Heart left ventricle (tissue), 16 donors: ENCODE results near the gene BORCS8. TPM values are rescaled to one million over a fixed set of nuclear protein-coding genes. Genes with fewer than 3 reads are reported as not detected.

Experiments used
- ATAC-seq, 4 donors: fragments of 200-7000 bp; cut with Tn5 transposase; one replicate each; pipeline ENCODE4 v1.9.1; 2020 to 2022; ENCODE audit warnings: moderate library complexity in 4 of 4, mild to moderate bottlenecking in 3 of 4, moderate number of reproducible peaks in 1 of 4
- DNase-seq, 5 donors: peaks; one replicate each; pipeline ENCODE4 v3.0.0-alpha.2; 2020
- H3K27ac ChIP-seq, 12 donors: fragments of 200-600 bp; sonication (generic) in 4 of 12; one replicate each; pipeline versions ENCODE4 v1.5.0 to v1.8.0; 2016 to 2022; ENCODE audit warnings: mild to moderate bottlenecking in 2 of 12
- H3K27me3 ChIP-seq, 9 donors: fragments of 200-600 bp; sonication (generic) in 2 of 9; one replicate each; pipeline versions ENCODE4 v1.5.1 to v1.8.0; 2016 to 2022; ENCODE audit warnings: mild to moderate bottlenecking in 3 of 9
- H3K36me3 ChIP-seq, 9 donors: fragments of 200-600 bp; sonication (generic) in 2 of 9; one replicate each; pipeline versions ENCODE4 v1.5.0 to v1.8.0; 2018 to 2022; ENCODE audit warnings: mild to moderate bottlenecking in 2 of 9
- H3K4me1 ChIP-seq, 12 donors: fragments of 200-600 bp; sonication (generic) in 4 of 12; one replicate each; pipeline versions ENCODE4 v1.5.0 to v1.8.0; 2016 to 2022; ENCODE audit warnings: mild to moderate bottlenecking in 3 of 12
- H3K4me3 ChIP-seq, 12 donors: fragments of 200-600 bp; sonication (generic) in 4 of 12; one replicate each; pipeline versions ENCODE4 v1.5.0 to v1.8.0; 2017 to 2022; ENCODE audit warnings: mild to moderate bottlenecking in 9 of 12, moderate library complexity in 4 of 12
- H3K9me3 ChIP-seq, 12 donors: fragments of 200-600 bp; sonication (generic) in 4 of 12; one replicate each; pipeline versions ENCODE4 v1.5.0 to v1.8.0; 2016 to 2022; ENCODE audit warnings: mild to moderate bottlenecking in 1 of 12
- POLR2A ChIP-seq, 2 donors: fragments of 450-650 bp; IDR thresholded peaks; one replicate each; pipeline ENCODE4 v1.6.1; 2017; ENCODE audit warnings: antibody characterized with exemption in 2 of 2, mild to moderate bottlenecking in 2 of 2, moderate library complexity in 2 of 2
- WGBS, 4 donors: extraction: QIAGEN DNeasy Blood & Tissue Kit in 2 of 4; methylation state at CpG; one replicate each; pipeline versions ENCODE4 v1.1.5 to v1.1.7; 2013 to 2018; 5-methylcytosine and 5-hydroxymethylcytosine counted together
- intact Hi-C, 10 donors: fragments of 100-400 bp; cut with DNase I; formaldehyde crosslinking; loops; one replicate each; pipeline versions ENCODE4 v1.11.1 to v1.14.2; 2022
- polyA plus RNA-seq, 2 donors: library from polyadenylated mRNA; stranded (reverse); fragments of 200-250 nt; gene quantifications; one replicate each; pipeline ENCODE4 v1.2.3, GENCODE V29; 2013
- total RNA-seq, 9 donors: library from RNA; depleted of rRNA in 2 of 9; stranded (reverse); fragments of >200 nt in 2 of 9; fragmentation: NEBNext Ultra II Directional in 3 of 9; extraction: Animal tissue kit (Norgen Biotek cat#: 25700) in 3 of 9; gene quantifications; one replicate each; pipeline versions ENCODE4 v1.1.0 to v1.2.4, GENCODE V29; 2016 to 2023
- TF ChIP-seq, protein P1 (sequence below), 12 donors: fragments of 200-600 bp; sonication (generic) in 4 of 12; IDR thresholded peaks; one replicate each; pipeline versions ENCODE4 v1.5.0 to v1.8.0; 2018 to 2022; ENCODE audit warnings: antibody characterized with exemption in 12 of 12, mild to moderate bottlenecking in 5 of 12
- donor health status: ischemic (EF 13 %, LVEDD 7.1; RV severe dilation, severe dysfunction).
- donor health status: healthy with polysubstance abuse.
- donor health status: DM: no; HTN: yes; CAD: no.
- donor health status: DM: no; HTN: no; CAD: no.
- donor health status: ischemic (EF 25% LVEDD 6.9; RV normal size, moderate dysfunction).
- donor health status: ischemic (EF 25% LVEDD 5.7; RV mildly dilated, moderate dysfunction).
- donor health status: healthy.
- donor health status: DM: yes; HTN: yes; CAD: no.
- donor health status: ischemic (EF 35%, LVEDD 5.7; RV mildly dilated, moderate dysfunction).
- donor health status: nonischemic (EF 11% LVEDD 7.7; RV severe dilation, severe dysfunction).
- donor health status: DM: yes; HTN: yes; CAD: no.
- donor health status: PGD.
- donor health status: ischemic (EF 29% LVEDD 5.4; RV normal size, mild dysfunction).
- donor health status: nonischemic (EF 23%, LVEDD 6.1; RV moderate dilation, normal function).

Gene BORCS8
- total and polyA plus RNA-seq, 11 donors, result 14.4 to 28.9 (median 22.7) TPM

DNA sequence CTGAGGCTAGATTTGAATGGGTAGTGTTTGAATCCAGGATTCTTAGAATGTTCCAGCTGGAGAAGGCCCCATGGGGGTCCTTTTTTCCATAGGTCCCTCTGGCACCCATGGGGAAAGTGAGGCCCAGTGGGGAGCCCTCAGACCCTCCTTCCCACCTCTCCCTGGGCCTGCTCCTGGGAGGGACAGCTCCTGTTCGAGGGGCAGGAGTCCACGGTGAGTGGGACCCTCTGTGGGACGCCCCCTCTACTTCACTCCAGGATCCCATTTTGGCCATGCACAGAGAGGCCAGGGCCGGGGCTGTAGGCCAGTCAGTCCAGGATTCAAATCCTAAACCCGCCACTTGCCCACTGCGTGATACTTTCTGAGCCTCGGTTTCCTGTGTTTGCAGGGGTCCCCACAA, 29.5 kb downstream of the BORCS8 start:
- no peak overlapping the region for H3K27ac ChIP-seq
- ATAC-seq (no peak), DNase-seq (no peak)
- intact Hi-C loops, result no loop called here
- no peak overlapping the region for H3K4me3 ChIP-seq
- no peaks in the 10 kb centered on the region for H3K9me3 ChIP-seq
- H3K27me3 ChIP-seq, result no peaks in the 10 kb centered on the region
- WGBS, 4 donors, result 87 to 95% (median 93%) methylated on average over 7 of the region's 7 CpGs
- TF ChIP-seq POLR2A (IDR thresholded peaks at IDR 0.05), result no peak
- TF ChIP-seq, protein P1, sequence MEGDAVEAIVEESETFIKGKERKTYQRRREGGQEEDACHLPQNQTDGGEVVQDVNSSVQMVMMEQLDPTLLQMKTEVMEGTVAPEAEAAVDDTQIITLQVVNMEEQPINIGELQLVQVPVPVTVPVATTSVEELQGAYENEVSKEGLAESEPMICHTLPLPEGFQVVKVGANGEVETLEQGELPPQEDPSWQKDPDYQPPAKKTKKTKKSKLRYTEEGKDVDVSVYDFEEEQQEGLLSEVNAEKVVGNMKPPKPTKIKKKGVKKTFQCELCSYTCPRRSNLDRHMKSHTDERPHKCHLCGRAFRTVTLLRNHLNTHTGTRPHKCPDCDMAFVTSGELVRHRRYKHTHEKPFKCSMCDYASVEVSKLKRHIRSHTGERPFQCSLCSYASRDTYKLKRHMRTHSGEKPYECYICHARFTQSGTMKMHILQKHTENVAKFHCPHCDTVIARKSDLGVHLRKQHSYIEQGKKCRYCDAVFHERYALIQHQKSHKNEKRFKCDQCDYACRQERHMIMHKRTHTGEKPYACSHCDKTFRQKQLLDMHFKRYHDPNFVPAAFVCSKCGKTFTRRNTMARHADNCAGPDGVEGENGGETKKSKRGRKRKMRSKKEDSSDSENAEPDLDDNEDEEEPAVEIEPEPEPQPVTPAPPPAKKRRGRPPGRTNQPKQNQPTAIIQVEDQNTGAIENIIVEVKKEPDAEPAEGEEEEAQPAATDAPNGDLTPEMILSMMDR (IDR thresholded peaks at IDR 0.05), result no peak
- no peaks in the 10 kb centered on the region for H3K4me1 ChIP-seq
- no peaks in the 10 kb centered on the region for H3K36me3 ChIP-seq

DNA sequence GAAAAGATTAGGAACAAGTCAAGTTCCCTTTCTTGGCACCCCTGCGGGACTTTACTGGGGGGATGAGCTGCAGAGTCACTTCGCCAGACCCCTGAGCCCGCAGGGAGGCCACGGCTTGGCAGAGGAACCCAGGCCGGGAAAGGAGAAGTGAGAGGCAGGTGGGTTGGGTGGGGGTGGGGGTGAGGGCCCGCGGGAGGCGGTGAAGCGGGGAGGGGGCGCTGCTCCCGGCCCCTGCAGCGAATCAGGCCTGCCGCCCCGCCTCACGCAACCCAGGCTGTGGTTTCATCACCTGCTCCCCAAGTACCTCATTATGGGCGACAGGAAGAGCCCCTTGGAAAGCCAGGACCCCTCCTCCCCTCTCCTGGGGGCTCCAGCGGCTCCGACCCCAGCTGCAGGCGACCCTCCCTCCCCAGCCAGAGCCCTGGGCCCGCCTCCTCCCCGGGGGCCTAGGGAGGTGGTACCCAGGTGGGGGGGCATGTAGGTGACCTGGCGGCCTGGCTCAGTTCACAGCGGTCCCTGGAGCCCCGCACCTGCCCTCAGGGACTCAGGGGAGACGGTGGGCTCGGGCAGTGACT, 31.4 kb downstream of the BORCS8 start:
- DNase-seq, result no peak
- intact Hi-C loops, result no loop called here
- Histone ChIP-seq H3K4me3 (no peak overlapping the region), H3K27ac (no peak overlapping the region), H3K9me3 (no peaks in the 10 kb centered on the region), H3K27me3 (no peaks in the 10 kb centered on the region), H3K36me3 (peaks cover 0 to 10% (median 0%) of the 10 kb centered on the region in 9 donors), H3K4me1 (no peaks in the 10 kb centered on the region)
- 48 to 60% (median 55%) methylated on average over 15 to 26 of the region's 26 CpGs for WGBS, 4 donors
- no peak for ATAC-seq
- TF ChIP-seq, protein P1 (IDR thresholded peaks at IDR 0.05), result no peak
- no peak for TF ChIP-seq POLR2A (IDR thresholded peaks at IDR 0.05)

DNA sequence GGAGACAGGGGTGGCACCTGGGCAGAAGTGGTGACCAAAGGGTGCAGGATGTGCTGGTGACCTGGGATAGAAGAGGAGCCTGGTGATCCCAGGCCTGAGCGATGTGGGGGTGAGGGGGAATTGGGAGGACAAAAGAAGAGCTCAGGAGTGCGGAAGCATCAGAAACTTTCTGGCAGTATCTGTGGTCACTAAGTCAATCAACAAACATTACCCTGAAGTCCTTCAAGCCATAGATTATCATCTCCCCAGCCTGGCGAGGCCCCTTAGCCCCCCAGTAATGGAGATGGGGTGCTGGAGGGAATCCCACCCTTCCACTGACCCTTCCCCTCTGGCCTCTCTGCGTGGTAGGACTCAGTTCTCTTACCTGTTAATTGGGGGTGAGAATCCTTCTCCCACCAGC, 32.4 kb downstream of the BORCS8 start:
- no peak overlapping the region for H3K27ac ChIP-seq
- no peak overlapping the region for H3K4me3 ChIP-seq
- no peaks in the 10 kb centered on the region for H3K9me3 ChIP-seq
- ATAC-seq (no peak), DNase-seq (no peak)
- no peaks in the 10 kb centered on the region for H3K4me1 ChIP-seq
- no peaks in the 10 kb centered on the region for H3K27me3 ChIP-seq
- 88 to 94% (median 90%) methylated on average over 4 of the region's 4 CpGs for WGBS, 4 donors
- TF ChIP-seq, protein P1 (IDR thresholded peaks at IDR 0.05), result no peak
- no peak for TF ChIP-seq POLR2A (IDR thresholded peaks at IDR 0.05)
- H3K36me3 ChIP-seq, result peaks cover 0 to 10% (median 0%) of the 10 kb centered on the region in 9 donors
- intact Hi-C loops, result no loop called here

DNA sequence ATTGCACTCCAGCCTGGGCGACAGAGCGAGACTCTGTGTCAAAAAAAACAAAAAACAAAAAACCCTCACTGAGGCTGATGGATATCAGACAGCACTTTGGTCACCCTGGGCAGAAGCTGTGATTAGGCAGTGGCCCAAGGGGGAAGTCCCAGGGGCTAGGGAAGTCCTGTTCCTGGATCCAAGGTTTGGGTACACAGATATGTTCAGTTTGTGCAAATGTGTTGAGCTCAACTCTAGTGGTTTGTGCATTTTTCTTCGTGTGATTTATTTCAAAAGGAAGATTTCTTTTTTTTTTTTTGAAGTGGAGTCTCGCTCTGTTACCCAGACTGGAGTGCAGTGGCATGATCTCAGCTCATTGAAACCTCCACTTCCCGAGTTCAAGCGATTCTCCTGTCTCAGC, 34.1 kb downstream of the BORCS8 start:
- Histone ChIP-seq H3K4me3 (no peak overlapping the region), H3K27me3 (no peaks in the 10 kb centered on the region), H3K4me1 (no peaks in the 10 kb centered on the region), H3K27ac (no peak overlapping the region), H3K36me3 (peaks cover 0 to 10% (median 0%) of the 10 kb centered on the region in 9 donors), H3K9me3 (no peaks in the 10 kb centered on the region)
- intact Hi-C loops, result no loop called here
- DNase-seq (no peak), ATAC-seq (no peak)
- 75 to 84% (median 82%) methylated on average over 6 of the region's 6 CpGs for WGBS, 4 donors
- TF ChIP-seq POLR2A (IDR thresholded peaks at IDR 0.05), result no peak
- TF ChIP-seq, protein P1 (IDR thresholded peaks at IDR 0.05), result no peak
